Measurements from ENCODE around the gene SLC23A3. TPM values are rescaled to one million over a fixed set of nuclear protein-coding genes. Genes with fewer than 3 reads are reported as not detected.

Gene SLC23A3
- total and polyA plus RNA-seq, 9 of the 15 experiments (the other 6 are each of a cell fraction or from before 2014, with no cell fraction given): 0.06 to 0.64 (median 0.16) TPM

GRCh38 chr2:219206328-219207133 is 36.7 kb upstream of the SLC23A3 start, which contains the start of gene ZFAND2B (continued):
- no peak for TF ChIP-seq ATF2 (CRISPR knock-in tag; IDR thresholded peaks at IDR 0.05)
- TF ChIP-seq ATF3 (IDR thresholded peaks at IDR 0.05): peak; percentile 76
- no peak for TF ChIP-seq ATF3 (CRISPR knock-in tag; conservative IDR thresholded peaks at IDR 0.05)
- no peak for TF ChIP-seq ZBTB26 (CRISPR knock-in tag; IDR thresholded peaks at IDR 0.05)
- no peak for TF ChIP-seq HCFC1 (IDR thresholded peaks at IDR 0.05; ENCODE audit: low read depth, low read length)
- TF ChIP-seq SREBF2 (CRISPR knock-in tag; IDR thresholded peaks at IDR 0.05): no peak
- no peak for TF ChIP-seq ZNF274 (IDR thresholded peaks at IDR 0.05; ENCODE audit: borderline replicate concordance, low read depth, low read length)
- no peak for TF ChIP-seq CREB3L1 (IDR thresholded peaks at IDR 0.05; ENCODE audit: borderline replicate concordance, low read depth)
- TF ChIP-seq ZNF561 (CRISPR knock-in tag; conservative IDR thresholded peaks at IDR 0.05): no peak
- no peak for TF ChIP-seq ZNF354B (CRISPR knock-in tag; IDR thresholded peaks at IDR 0.05)
- TF ChIP-seq HDAC2 (IDR thresholded peaks at IDR 0.05): no peak
- no peak for TF ChIP-seq ZKSCAN1 (IDR thresholded peaks at IDR 0.05; ENCODE audit: low read depth, low read length)
- TF ChIP-seq POLR2G (IDR thresholded peaks at IDR 0.05; ENCODE audit: low read depth, low read length): peak; percentile 95
- TF ChIP-seq YBX1 (IDR thresholded peaks at IDR 0.05): no peak
- TF ChIP-seq LCOR (CRISPR knock-in tag; IDR thresholded peaks at IDR 0.05): no peak
- TF ChIP-seq TCF15 (CRISPR knock-in tag; IDR thresholded peaks at IDR 0.05): no peak
- TF ChIP-seq EHMT2 (IDR thresholded peaks at IDR 0.05): no peak
- no peak for TF ChIP-seq ILK (tag; IDR thresholded peaks at IDR 0.05; ENCODE audit: borderline replicate concordance, low read depth)
- 0 out of 2 replicates have a peak, but pooled peaks have one; percentile 6 for TF ChIP-seq ZNF740 (CRISPR knock-in tag; IDR thresholded peaks at IDR 0.05)
- 0 out of 4 replicates have a peak, but pooled peaks of 1 of the 2 experiments have one; percentile 57 for TF ChIP-seq ZNF740 (tag; IDR thresholded peaks at IDR 0.05)
- no peak for TF ChIP-seq PREB (CRISPR knock-in tag; IDR thresholded peaks at IDR 0.05)
